GM12874 (cell line): Measurements from ENCODE around the gene UBXN6.

ENCODE experiments used
- CTCF ChIP-seq: IDR thresholded peaks from 2 replicates; pipeline ENCODE4 v1.5.1; 2011; ENCODE audit warnings: low read depth, mild to moderate bottlenecking, control low read depth, low read length, moderate library complexity; ENCODE audit not compliant: insufficient read depth

The UBXN6 gene

GRCh38 chr19:4452230-4452990 lies 5.2 kb downstream of the UBXN6 start:
- no peak for TF ChIP-seq CTCF

GRCh38 chr19:4449639-4450028 lies 8.0 kb downstream of the UBXN6 start:
- TF ChIP-seq CTCF, result no peak

DNA sequence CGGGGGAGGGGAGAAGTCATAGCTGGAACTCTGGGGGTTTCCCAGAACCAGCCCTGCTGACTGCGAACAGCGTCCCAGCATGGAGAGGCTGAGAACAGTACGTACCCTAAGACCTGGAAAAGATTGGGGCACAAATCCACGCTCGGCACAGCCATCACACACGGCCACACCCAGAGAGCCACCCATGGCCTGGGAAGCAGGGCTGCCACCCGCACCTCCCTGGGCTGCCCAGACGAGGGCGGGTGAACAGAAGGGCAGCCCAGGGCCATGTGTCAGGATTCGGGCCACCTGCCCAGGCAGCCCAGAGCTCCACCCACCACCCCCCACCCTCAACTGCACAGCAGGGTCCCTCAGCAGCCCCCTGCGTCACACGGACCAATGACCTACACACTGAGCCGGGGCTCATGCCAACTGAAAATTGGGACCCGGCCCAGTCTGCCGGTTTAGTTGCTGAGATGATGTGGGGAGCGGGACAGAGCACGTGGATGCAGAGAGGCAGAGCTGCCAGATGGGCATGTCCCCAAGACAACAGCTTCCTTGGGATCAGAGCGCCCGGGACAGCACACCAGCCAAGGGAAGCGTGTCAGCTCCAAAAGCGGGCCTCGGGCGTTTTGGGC lies 8.5 kb downstream of the UBXN6 start:
- TF ChIP-seq CTCF, result no peak

DNA sequence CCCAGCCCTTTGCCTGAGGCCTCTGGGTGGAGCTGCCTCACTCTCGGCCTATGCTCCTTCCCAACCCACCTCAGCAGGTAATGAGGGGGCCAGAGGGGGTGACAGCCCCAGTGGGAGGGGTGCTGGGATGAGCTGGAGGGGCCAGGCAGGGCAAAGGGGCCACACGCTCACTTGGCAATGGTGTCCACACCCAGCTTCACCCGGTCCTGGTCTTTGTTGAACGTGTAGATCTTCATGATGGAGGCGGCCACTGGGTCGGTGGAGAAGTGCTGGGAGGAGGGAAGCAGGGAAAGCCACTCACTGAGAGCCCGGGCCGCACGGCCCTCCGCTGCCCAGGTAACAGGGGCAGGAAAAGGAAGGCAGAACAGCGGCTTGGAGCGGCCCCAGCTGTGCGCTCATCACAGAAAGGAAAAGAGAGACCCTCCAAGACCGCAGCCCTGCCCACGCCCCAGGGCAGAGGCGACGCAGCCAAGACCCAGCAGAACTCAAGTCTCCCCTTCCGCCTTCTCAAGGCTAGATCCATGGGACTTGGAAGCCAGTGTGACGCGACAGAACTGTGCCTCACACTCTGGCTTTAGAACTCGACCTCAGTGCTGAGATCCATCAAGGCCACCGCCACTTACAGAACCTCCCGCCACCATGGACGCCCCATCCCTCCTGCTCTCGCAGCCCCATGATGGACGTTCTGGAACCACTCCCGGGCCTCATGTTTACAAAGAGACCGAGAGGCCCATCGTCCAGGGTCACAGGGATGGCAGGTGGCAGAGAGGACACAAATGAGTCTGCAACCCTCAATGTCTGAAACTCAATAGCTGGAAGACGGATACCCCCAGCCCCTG lies 9.2 kb downstream of the UBXN6 start:
- no peak for TF ChIP-seq CTCF

- TF ChIP-seq CTCF, result no peak
Observed at GRCh38 chr19:4447327-4448146, 10.1 kb downstream of the UBXN6 start.

DNA sequence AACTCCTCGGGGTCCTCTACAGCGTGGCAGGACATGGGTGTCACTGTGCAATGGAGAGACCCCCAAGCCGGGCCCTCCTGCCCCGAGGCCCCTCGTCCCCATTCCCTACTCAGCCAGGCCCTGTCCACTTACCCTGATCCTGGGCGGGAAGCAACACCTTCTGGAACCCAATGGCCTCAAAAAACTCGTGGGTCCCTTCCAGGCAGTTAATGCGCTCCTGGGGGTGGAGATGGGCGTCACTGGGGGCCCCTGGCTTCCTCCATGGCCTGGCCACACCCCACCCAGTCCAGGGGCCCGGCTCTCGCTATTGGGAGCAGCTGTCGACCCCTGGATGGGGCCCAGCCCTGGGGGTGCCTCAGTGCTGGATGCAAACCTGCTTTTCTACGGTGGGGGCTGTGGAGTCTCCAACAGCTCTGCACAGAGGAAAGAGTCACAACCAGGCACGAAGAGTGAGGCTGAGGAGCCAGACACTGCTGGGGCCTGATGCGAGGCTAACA lies 10.8 kb downstream of the UBXN6 start:
- no peak for TF ChIP-seq CTCF
